GM12892 (cell line): Measurements from ENCODE around the gene PRSS53.

ENCODE experiments used
- POLR2A ChIP-seq: IDR thresholded peaks from 2 replicates; pipeline ENCODE4 v1.6.1; 2011; ENCODE audit warnings: low read depth, low read length, control low read depth
- POLR2AphosphoS5 ChIP-seq: IDR thresholded peaks from 2 replicates; pipeline ENCODE4 v1.6.1; 2011; ENCODE audit warnings: low read depth, low read length, control low read depth
- TAF1 ChIP-seq: IDR thresholded peaks from 2 replicates; pipeline ENCODE4 v1.6.1; 2011; ENCODE audit warnings: low read depth, mild to moderate bottlenecking, control low read depth, low read length, borderline replicate concordance

GRCh38 chr16:31127182-31127581, 38.4 kb upstream of the PRSS53 start:
- no peak for TF ChIP-seq POLR2A
- no peak for TF ChIP-seq TAF1
- TF ChIP-seq POLR2AphosphoS5 = no peak
